ENCODE results near the gene FLT1.

FLT1 gene

GRCh38 chr13:28494778-28495537 is at the start of gene FLT1:
FLT1 (minus strand) TSS chr13:28495128; CDS start chr13:28494843, 285 bp downstream.
- Histone ChIP-seq H3K9ac (no peak within 1 kb of the TSS), H3K4me2 (no peak within 1 kb of the TSS), H3K79me2 (ENCODE audit: insufficient read depth, low read depth) (no peaks in the 10 kb centered on the region), H3K27me3 (ENCODE audit: insufficient read depth, low read depth) (no peaks in the 10 kb centered on the region), H4K20me1 (ENCODE audit: insufficient read depth) (no peaks in the 10 kb centered on the region), H3K36me3 (ENCODE audit: insufficient read depth) (no peaks in the 10 kb centered on the region), H3K4me1 (ENCODE audit: low read depth, poor library complexity, severe bottlenecking) (no peaks in the 10 kb centered on the region), H2AFZ (ENCODE audit: low read depth) (no peak within 1 kb of the TSS), H3K4me3 (IDR thresholded peaks at IDR 0.05; ENCODE audit: insufficient read depth, low read depth, low read length) (no peak within 1 kb of the TSS), H3K27ac (no peak within 1 kb of the TSS)
- TF ChIP-seq, protein P1, sequence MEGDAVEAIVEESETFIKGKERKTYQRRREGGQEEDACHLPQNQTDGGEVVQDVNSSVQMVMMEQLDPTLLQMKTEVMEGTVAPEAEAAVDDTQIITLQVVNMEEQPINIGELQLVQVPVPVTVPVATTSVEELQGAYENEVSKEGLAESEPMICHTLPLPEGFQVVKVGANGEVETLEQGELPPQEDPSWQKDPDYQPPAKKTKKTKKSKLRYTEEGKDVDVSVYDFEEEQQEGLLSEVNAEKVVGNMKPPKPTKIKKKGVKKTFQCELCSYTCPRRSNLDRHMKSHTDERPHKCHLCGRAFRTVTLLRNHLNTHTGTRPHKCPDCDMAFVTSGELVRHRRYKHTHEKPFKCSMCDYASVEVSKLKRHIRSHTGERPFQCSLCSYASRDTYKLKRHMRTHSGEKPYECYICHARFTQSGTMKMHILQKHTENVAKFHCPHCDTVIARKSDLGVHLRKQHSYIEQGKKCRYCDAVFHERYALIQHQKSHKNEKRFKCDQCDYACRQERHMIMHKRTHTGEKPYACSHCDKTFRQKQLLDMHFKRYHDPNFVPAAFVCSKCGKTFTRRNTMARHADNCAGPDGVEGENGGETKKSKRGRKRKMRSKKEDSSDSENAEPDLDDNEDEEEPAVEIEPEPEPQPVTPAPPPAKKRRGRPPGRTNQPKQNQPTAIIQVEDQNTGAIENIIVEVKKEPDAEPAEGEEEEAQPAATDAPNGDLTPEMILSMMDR (conservative IDR thresholded peaks at IDR 0.05; ENCODE audit: low read depth, low read length), result no peak

GRCh38 chr13:28544026-28544425 is 49.1 kb upstream of the FLT1 start:
- Histone ChIP-seq H3K27me3 (ENCODE audit: insufficient read depth, low read depth) (no peaks in the 10 kb centered on the region), H2AFZ (ENCODE audit: low read depth) (no peak overlapping the region), H3K4me3 (IDR thresholded peaks at IDR 0.05; ENCODE audit: insufficient read depth, low read depth, low read length) (no peak overlapping the region), H3K4me2 (no peak overlapping the region), H3K9ac (no peak overlapping the region), H3K4me1 (ENCODE audit: low read depth, poor library complexity, severe bottlenecking) (no peaks in the 10 kb centered on the region), H3K27ac (no peak overlapping the region), H3K79me2 (ENCODE audit: insufficient read depth, low read depth) (no peaks in the 10 kb centered on the region), H4K20me1 (ENCODE audit: insufficient read depth) (no peaks in the 10 kb centered on the region), H3K36me3 (ENCODE audit: insufficient read depth) (no peaks in the 10 kb centered on the region)
- TF ChIP-seq, protein P1 (conservative IDR thresholded peaks at IDR 0.05; ENCODE audit: low read depth, low read length), result no peak

DNA sequence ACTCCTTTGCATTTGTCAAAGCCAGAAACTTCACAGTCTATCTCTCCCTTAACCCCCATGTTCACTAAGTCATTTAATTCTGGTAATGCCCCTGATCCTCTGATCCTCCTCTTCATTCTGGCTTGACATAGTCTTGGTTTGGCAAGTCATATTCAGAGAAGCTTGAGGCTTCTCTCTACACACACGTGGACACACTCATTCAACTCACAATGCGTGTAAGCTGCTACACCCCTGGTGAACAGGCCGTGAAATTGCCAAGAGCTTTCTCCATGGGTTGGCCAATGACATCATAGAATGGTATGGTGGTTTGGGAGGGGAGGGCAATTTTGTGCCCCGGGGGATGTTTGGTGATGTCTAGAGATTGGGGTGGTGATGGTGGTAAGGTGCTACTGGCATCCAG is 47.9 kb upstream of the FLT1 start:
- Histone ChIP-seq H3K27ac (no peak overlapping the region), H4K20me1 (ENCODE audit: insufficient read depth) (no peaks in the 10 kb centered on the region), H3K4me2 (no peak overlapping the region), H3K4me1 (ENCODE audit: low read depth, poor library complexity, severe bottlenecking) (no peaks in the 10 kb centered on the region), H3K36me3 (ENCODE audit: insufficient read depth) (no peaks in the 10 kb centered on the region), H3K9ac (no peak overlapping the region), H3K4me3 (IDR thresholded peaks at IDR 0.05; ENCODE audit: insufficient read depth, low read depth, low read length) (no peak overlapping the region), H3K79me2 (ENCODE audit: insufficient read depth, low read depth) (no peaks in the 10 kb centered on the region), H3K27me3 (ENCODE audit: insufficient read depth, low read depth) (no peaks in the 10 kb centered on the region), H2AFZ (ENCODE audit: low read depth) (no peak overlapping the region)
- TF ChIP-seq, protein P1 (conservative IDR thresholded peaks at IDR 0.05; ENCODE audit: low read depth, low read length), result no peak

GRCh38 chr13:28541966-28542365 is 47.0 kb upstream of the FLT1 start:
- no peaks in the 10 kb centered on the region for H3K27me3 ChIP-seq (ENCODE audit: insufficient read depth, low read depth)
- H3K9ac ChIP-seq, result no peak overlapping the region
- H4K20me1 ChIP-seq (ENCODE audit: insufficient read depth), result no peaks in the 10 kb centered on the region
- H3K4me2 ChIP-seq, result no peak overlapping the region
- no peaks in the 10 kb centered on the region for H3K4me1 ChIP-seq (ENCODE audit: low read depth, poor library complexity, severe bottlenecking)
- no peak overlapping the region for H3K27ac ChIP-seq
- no peaks in the 10 kb centered on the region for H3K36me3 ChIP-seq (ENCODE audit: insufficient read depth)
- H3K4me3 ChIP-seq (IDR thresholded peaks at IDR 0.05; ENCODE audit: insufficient read depth, low read depth, low read length), result no peak overlapping the region
- H2AFZ ChIP-seq (ENCODE audit: low read depth), result no peak overlapping the region
- H3K79me2 ChIP-seq (ENCODE audit: insufficient read depth, low read depth), result no peaks in the 10 kb centered on the region
- TF ChIP-seq, protein P1 (conservative IDR thresholded peaks at IDR 0.05; ENCODE audit: low read depth, low read length), result no peak
